ENCODE measurements around the gene SLC39A9.

SLC39A9 gene

DNA sequence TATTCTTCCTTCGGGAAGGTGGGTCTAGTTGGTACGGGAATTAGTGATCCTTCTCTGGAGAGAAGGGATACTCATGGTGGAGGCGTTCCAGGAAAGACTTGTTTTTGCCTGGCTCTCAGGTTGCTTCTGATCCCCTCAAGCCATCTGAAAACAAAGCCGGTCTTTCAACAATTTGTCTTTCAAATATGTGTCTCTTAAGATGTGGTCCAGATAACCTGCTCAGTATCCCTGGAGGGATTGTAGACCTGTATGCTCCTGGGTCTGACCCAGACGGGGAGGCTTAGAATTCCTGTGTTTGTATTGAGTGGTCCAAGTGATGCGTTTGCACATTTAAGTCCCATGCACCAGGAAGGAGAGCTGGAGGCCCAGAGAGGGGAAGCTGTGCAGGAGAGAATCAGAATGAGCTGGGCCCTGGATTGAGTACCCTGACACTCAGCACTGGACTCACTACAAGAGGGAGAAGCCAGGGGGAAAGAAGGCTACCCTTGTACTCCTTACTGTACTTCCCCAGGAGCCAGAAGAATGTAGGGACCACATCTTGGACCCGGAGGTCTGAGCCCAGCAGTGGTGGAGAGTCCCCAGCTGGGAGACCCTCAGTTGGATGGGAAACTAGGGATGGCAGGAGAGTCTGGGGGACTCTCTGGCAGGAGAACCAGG lies 40.8 kb upstream of the SLC39A9 start:
- no peak overlapping the region for H3K4me3 ChIP-seq (ENCODE audit: low read depth, low read length)
- no peak for TF ChIP-seq MYC (IDR thresholded peaks at IDR 0.05; ENCODE audit: low read depth, low read length)
- TF ChIP-seq, protein P1, sequence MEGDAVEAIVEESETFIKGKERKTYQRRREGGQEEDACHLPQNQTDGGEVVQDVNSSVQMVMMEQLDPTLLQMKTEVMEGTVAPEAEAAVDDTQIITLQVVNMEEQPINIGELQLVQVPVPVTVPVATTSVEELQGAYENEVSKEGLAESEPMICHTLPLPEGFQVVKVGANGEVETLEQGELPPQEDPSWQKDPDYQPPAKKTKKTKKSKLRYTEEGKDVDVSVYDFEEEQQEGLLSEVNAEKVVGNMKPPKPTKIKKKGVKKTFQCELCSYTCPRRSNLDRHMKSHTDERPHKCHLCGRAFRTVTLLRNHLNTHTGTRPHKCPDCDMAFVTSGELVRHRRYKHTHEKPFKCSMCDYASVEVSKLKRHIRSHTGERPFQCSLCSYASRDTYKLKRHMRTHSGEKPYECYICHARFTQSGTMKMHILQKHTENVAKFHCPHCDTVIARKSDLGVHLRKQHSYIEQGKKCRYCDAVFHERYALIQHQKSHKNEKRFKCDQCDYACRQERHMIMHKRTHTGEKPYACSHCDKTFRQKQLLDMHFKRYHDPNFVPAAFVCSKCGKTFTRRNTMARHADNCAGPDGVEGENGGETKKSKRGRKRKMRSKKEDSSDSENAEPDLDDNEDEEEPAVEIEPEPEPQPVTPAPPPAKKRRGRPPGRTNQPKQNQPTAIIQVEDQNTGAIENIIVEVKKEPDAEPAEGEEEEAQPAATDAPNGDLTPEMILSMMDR (IDR thresholded peaks at IDR 0.05; ENCODE audit: low read depth, low read length): no peak
- no peak for TF ChIP-seq POLR2A (IDR thresholded peaks at IDR 0.05; ENCODE audit: extremely low read depth, insufficient read length)
- no peak for TF ChIP-seq MAX (IDR thresholded peaks at IDR 0.05; ENCODE audit: low read depth, low read length)
- no peak for DNase-seq (ENCODE audit: low read depth)

DNA sequence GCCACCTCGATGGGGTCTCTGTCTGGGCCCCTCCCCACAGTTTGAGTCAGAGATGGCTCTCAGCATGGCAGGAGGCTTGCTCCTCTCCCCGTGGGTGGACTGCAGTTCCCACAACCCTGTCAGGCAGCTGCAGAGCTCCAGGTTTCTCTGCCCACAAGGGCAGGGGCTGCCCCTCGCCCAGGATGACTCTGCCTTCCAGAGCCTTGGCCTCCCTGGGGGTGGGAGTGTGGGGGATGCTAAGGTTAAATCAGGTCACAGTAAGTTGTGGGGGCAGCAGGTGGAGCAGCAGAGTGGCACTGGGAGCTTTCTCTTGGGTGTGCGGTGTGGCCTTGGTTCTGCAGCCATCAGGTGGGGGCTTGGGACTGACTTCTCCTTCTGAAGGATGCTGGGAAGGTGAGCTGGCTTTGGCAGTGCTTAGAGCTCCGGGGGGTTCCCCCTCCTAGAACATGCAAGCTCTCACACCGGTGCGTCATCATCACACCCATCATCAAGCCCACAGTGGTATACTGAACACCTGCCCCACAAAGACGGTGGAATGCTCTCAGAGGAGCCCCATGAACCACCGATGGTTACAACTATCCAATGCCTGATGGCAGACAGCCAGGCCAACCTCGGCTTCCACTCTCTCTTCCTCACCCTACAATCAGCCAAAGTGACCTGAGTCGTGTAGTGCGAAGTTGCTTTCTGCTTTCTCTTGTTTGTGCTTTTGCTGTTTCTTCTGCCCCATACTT lies 40.1 kb upstream of the SLC39A9 start:
- no peak overlapping the region for H3K4me3 ChIP-seq (ENCODE audit: low read depth, low read length)
- DNase-seq (ENCODE audit: low read depth): no peak
- TF ChIP-seq MAX (IDR thresholded peaks at IDR 0.05; ENCODE audit: low read depth, low read length): no peak
- TF ChIP-seq POLR2A (IDR thresholded peaks at IDR 0.05; ENCODE audit: extremely low read depth, insufficient read length): no peak
- TF ChIP-seq MYC (IDR thresholded peaks at IDR 0.05; ENCODE audit: low read depth, low read length): no peak
- TF ChIP-seq, protein P1 (IDR thresholded peaks at IDR 0.05; ENCODE audit: low read depth, low read length): no peak

- TF ChIP-seq, protein P1 (IDR thresholded peaks at IDR 0.05; ENCODE audit: low read depth, low read length): no peak
- no peak for TF ChIP-seq POLR2A (IDR thresholded peaks at IDR 0.05; ENCODE audit: extremely low read depth, insufficient read length)
- no peak overlapping the region for H3K4me3 ChIP-seq (ENCODE audit: low read depth, low read length)
- no peak for DNase-seq (ENCODE audit: low read depth)
Observed at GRCh38 chr14:69358966-69359365, 39.5 kb upstream of the SLC39A9 start.

GRCh38 chr14:69360438-69361108 lies 37.9 kb upstream of the SLC39A9 start:
- peak; percentile 54 for DNase-seq (ENCODE audit: low read depth)
- no peak overlapping the region for H3K4me3 ChIP-seq (ENCODE audit: low read depth, low read length)
- TF ChIP-seq POLR2A (IDR thresholded peaks at IDR 0.05; ENCODE audit: extremely low read depth, insufficient read length): no peak
- peak; percentile 57; the same call in 1 of the 2 replicates for TF ChIP-seq MAX (IDR thresholded peaks at IDR 0.05; ENCODE audit: low read depth, low read length)

GRCh38 chr14:69363055-69363454 lies 35.4 kb upstream of the SLC39A9 start:
- H3K4me3 ChIP-seq (ENCODE audit: low read depth, low read length): no peak overlapping the region
- no peak for DNase-seq (ENCODE audit: low read depth)
- TF ChIP-seq POLR2A (IDR thresholded peaks at IDR 0.05; ENCODE audit: extremely low read depth, insufficient read length): no peak
- TF ChIP-seq, protein P1 (IDR thresholded peaks at IDR 0.05; ENCODE audit: low read depth, low read length): no peak
- TF ChIP-seq MYC (IDR thresholded peaks at IDR 0.05; ENCODE audit: low read depth, low read length): no peak
- no peak for TF ChIP-seq MAX (IDR thresholded peaks at IDR 0.05; ENCODE audit: low read depth, low read length)

- TF ChIP-seq, protein P1 (IDR thresholded peaks at IDR 0.05; ENCODE audit: low read depth, low read length): no peak
- TF ChIP-seq MYC (IDR thresholded peaks at IDR 0.05; ENCODE audit: low read depth, low read length) (no peak), POLR2A (IDR thresholded peaks at IDR 0.05; ENCODE audit: extremely low read depth, insufficient read length) (no peak), MAX (IDR thresholded peaks at IDR 0.05; ENCODE audit: low read depth, low read length) (no peak)
- H3K4me3 ChIP-seq (ENCODE audit: low read depth, low read length): no peak overlapping the region
- no peak for DNase-seq (ENCODE audit: low read depth)
Observed at GRCh38 chr14:69363964-69364363, 34.5 kb upstream of the SLC39A9 start.

All from NB4 (cell line).